IPS-20b (cell line): ENCODE results near the gene CPLX1.

Experiments
- H3K27ac ChIP-seq: one replicate; pipeline ENCODE4 v1.5.1; 2013; ENCODE audit warnings: low read length
- H3K27me3 ChIP-seq: 2 replicates; pipeline ENCODE4 v1.6.1; 2013; ENCODE audit warnings: mild to moderate bottlenecking, low read length, inconsistent platforms; ENCODE audit not compliant: insufficient read depth
- H3K36me3 ChIP-seq: 2 replicates; pipeline ENCODE4 v1.6.1; 2013; ENCODE audit warnings: low read depth, mild to moderate bottlenecking, inconsistent platforms, low read length, moderate library complexity; ENCODE audit not compliant: insufficient read depth
- H3K4me1 ChIP-seq: 2 replicates; pipeline ENCODE4 v1.6.1; 2013; ENCODE audit warnings: mild to moderate bottlenecking, control low read depth, inconsistent platforms, low read length, moderate library complexity; ENCODE audit not compliant: insufficient read depth
- H3K4me3 ChIP-seq: 2 replicates; pipeline ENCODE4 v1.5.1; 2013; ENCODE audit warnings: mild to moderate bottlenecking, low read length, inconsistent platforms
- H3K9ac ChIP-seq: 2 replicates; pipeline ENCODE4 v1.6.1; 2013; ENCODE audit warnings: low read depth, mild to moderate bottlenecking, inconsistent platforms, low read length, moderate library complexity
- H3K9me3 ChIP-seq: 2 replicates; pipeline ENCODE4 v1.6.1; 2013; ENCODE audit warnings: mild to moderate bottlenecking, low read depth, low read length, inconsistent platforms; ENCODE audit not compliant: insufficient read depth

CPLX1 gene

GRCh38 chr4:853416-853781 is 27.5 kb upstream of the CPLX1 start:
- H3K4me1 ChIP-seq, result no peaks in the 10 kb centered on the region
- H3K27me3 ChIP-seq, result no peaks in the 10 kb centered on the region
- no peaks in the 10 kb centered on the region for H3K9me3 ChIP-seq
- no peak overlapping the region for H3K27ac ChIP-seq
- H3K36me3 ChIP-seq, result peaks cover 24% of the 10 kb centered on the region
- no peak overlapping the region for H3K9ac ChIP-seq
- no peak overlapping the region for H3K4me3 ChIP-seq

GRCh38 chr4:851701-852430 is 25.9 kb upstream of the CPLX1 start:
- H3K9me3 ChIP-seq, result no peaks in the 10 kb centered on the region
- H3K36me3 ChIP-seq, result peaks cover 8% of the 10 kb centered on the region
- H3K4me1 ChIP-seq, result no peaks in the 10 kb centered on the region
- no peak overlapping the region for H3K27ac ChIP-seq
- H3K9ac ChIP-seq, result no peak overlapping the region
- no peak overlapping the region for H3K4me3 ChIP-seq
- no peaks in the 10 kb centered on the region for H3K27me3 ChIP-seq

- Histone ChIP-seq H3K9ac (no peak overlapping the region), H3K4me3 (no peak overlapping the region), H3K36me3 (peaks cover 4% of the 10 kb centered on the region; the same call in 1 of the 2 replicates), H3K27ac (no peak overlapping the region), H3K9me3 (no peaks in the 10 kb centered on the region), H3K27me3 (no peaks in the 10 kb centered on the region), H3K4me1 (no peaks in the 10 kb centered on the region)
Measured at GRCh38 chr4:850323-850945, 24.5 kb upstream of the CPLX1 start.

GRCh38 chr4:849478-850175 is 23.7 kb upstream of the CPLX1 start:
- H3K4me1 ChIP-seq, result no peaks in the 10 kb centered on the region
- no peaks in the 10 kb centered on the region for H3K9me3 ChIP-seq
- no peak overlapping the region for H3K9ac ChIP-seq
- no peak overlapping the region for H3K27ac ChIP-seq
- H3K36me3 ChIP-seq, result peaks cover 4% of the 10 kb centered on the region; the same call in 1 of the 2 replicates
- H3K4me3 ChIP-seq, result no peak overlapping the region
- no peaks in the 10 kb centered on the region for H3K27me3 ChIP-seq

- Histone ChIP-seq H3K27me3 (no peaks in the 10 kb centered on the region), H3K9ac (no peak overlapping the region), H3K4me3 (no peak overlapping the region), H3K4me1 (no peaks in the 10 kb centered on the region), H3K27ac (no peak overlapping the region), H3K36me3 (peaks cover 4% of the 10 kb centered on the region; the same call in 1 of the 2 replicates), H3K9me3 (no peaks in the 10 kb centered on the region)
Measured at GRCh38 chr4:848803-849477, 23.0 kb upstream of the CPLX1 start.

GRCh38 chr4:848307-848691 is 22.4 kb upstream of the CPLX1 start:
- no peaks in the 10 kb centered on the region for H3K27me3 ChIP-seq
- no peak overlapping the region for H3K9ac ChIP-seq
- H3K27ac ChIP-seq, result no peak overlapping the region
- H3K36me3 ChIP-seq, result peaks cover 4% of the 10 kb centered on the region; the same call in 1 of the 2 replicates
- H3K4me3 ChIP-seq, result no peak overlapping the region
- no peaks in the 10 kb centered on the region for H3K4me1 ChIP-seq
- H3K9me3 ChIP-seq, result no peaks in the 10 kb centered on the region

- no peaks in the 10 kb centered on the region for H3K36me3 ChIP-seq
- no peak overlapping the region for H3K27ac ChIP-seq
- no peak overlapping the region for H3K9ac ChIP-seq
- no peaks in the 10 kb centered on the region for H3K9me3 ChIP-seq
- no peak overlapping the region for H3K4me3 ChIP-seq
- no peaks in the 10 kb centered on the region for H3K4me1 ChIP-seq
- no peaks in the 10 kb centered on the region for H3K27me3 ChIP-seq
Measured at GRCh38 chr4:845836-846251, 19.9 kb upstream of the CPLX1 start.

- Histone ChIP-seq H3K4me1 (no peaks in the 10 kb centered on the region), H3K27me3 (no peaks in the 10 kb centered on the region), H3K9ac (no peak overlapping the region), H3K27ac (no peak overlapping the region), H3K9me3 (no peaks in the 10 kb centered on the region), H3K4me3 (no peak overlapping the region), H3K36me3 (no peaks in the 10 kb centered on the region)
Measured at GRCh38 chr4:845233-845835, 19.4 kb upstream of the CPLX1 start.

- no peaks in the 10 kb centered on the region for H3K9me3 ChIP-seq
- H3K4me3 ChIP-seq, result no peak overlapping the region
- H3K27me3 ChIP-seq, result no peaks in the 10 kb centered on the region
- H3K36me3 ChIP-seq, result no peaks in the 10 kb centered on the region
- no peak overlapping the region for H3K27ac ChIP-seq
- no peaks in the 10 kb centered on the region for H3K4me1 ChIP-seq
- no peak overlapping the region for H3K9ac ChIP-seq
Measured at GRCh38 chr4:844752-845232, 18.9 kb upstream of the CPLX1 start.

- no peaks in the 10 kb centered on the region for H3K4me1 ChIP-seq
- H3K36me3 ChIP-seq, result no peaks in the 10 kb centered on the region
- H3K4me3 ChIP-seq, result no peak overlapping the region
- no peak overlapping the region for H3K27ac ChIP-seq
- H3K27me3 ChIP-seq, result no peaks in the 10 kb centered on the region
- no peak overlapping the region for H3K9ac ChIP-seq
- H3K9me3 ChIP-seq, result peaks cover 10% of the 10 kb centered on the region; the same call in 1 of the 2 replicates
Measured at GRCh38 chr4:839675-840443, 13.9 kb upstream of the CPLX1 start.

GRCh38 chr4:837772-838171 is 11.8 kb upstream of the CPLX1 start:
- Histone ChIP-seq H3K9me3 (peaks cover 10% of the 10 kb centered on the region; the same call in 1 of the 2 replicates), H3K9ac (no peak overlapping the region), H3K27ac (no peak overlapping the region), H3K4me3 (no peak overlapping the region), H3K36me3 (no peaks in the 10 kb centered on the region), H3K4me1 (no peaks in the 10 kb centered on the region), H3K27me3 (no peaks in the 10 kb centered on the region)
